COLO668 (cell line): Measurements from ENCODE around the gene DTX3L.

Source experiments
- DNase-seq: peaks from one replicate; lab custom pipeline; 2025; ENCODE audit not compliant: unreplicated experiment; lab: John Stamatoyannopoulos, UW

DTX3L gene

GRCh38 chr3:122602011-122602710 lies 38.0 kb downstream of the DTX3L start:
- no peak for DNase-seq

GRCh38 chr3:122603056-122603455 lies 38.9 kb downstream of the DTX3L start:
- DNase-seq: no peak

GRCh38 chr3:122606330-122606729 lies 42.2 kb downstream of the DTX3L start:
- DNase-seq: no peak

GRCh38 chr3:122608916-122609315 lies 44.8 kb downstream of the DTX3L start:
- no peak for DNase-seq

- no peak for DNase-seq
Observed at GRCh38 chr3:122609798-122610559, 45.8 kb downstream of the DTX3L start.

- no peak for DNase-seq
Observed at GRCh38 chr3:122612696-122613095, 48.6 kb downstream of the DTX3L start.

GRCh38 chr3:122615303-122615702 lies 51.2 kb downstream of the DTX3L start:
- no peak for DNase-seq

GRCh38 chr3:122618614-122619013 lies 54.5 kb downstream of the DTX3L start:
- no peak for DNase-seq

- DNase-seq: no peak
Observed at GRCh38 chr3:122619040-122619439, 54.9 kb downstream of the DTX3L start.

GRCh38 chr3:122620399-122620798 lies 56.3 kb downstream of the DTX3L start:
- DNase-seq: no peak

- DNase-seq: no peak
Observed at GRCh38 chr3:122621112-122621511, 57.0 kb downstream of the DTX3L start.

GRCh38 chr3:122623031-122623829 lies 59.1 kb downstream of the DTX3L start:
- no peak for DNase-seq
